Endodermal cell (in vitro differentiated cells): ENCODE measurements around the gene CARMIL3. TPM values are rescaled to one million over a fixed set of nuclear protein-coding genes. Genes with fewer than 3 reads are reported as not detected.

Source experiments
- DNase-seq: peaks from one replicate; pipeline ENCODE4 v3.0.0-alpha.2; 2017
- H3K27ac ChIP-seq: 2 replicates; pipeline ENCODE4 v1.5.1; 2013; ENCODE audit warnings: mild to moderate bottlenecking, low read depth, low read length, moderate library complexity
- H3K27me3 ChIP-seq: 2 replicates; pipeline ENCODE4 v1.6.1; 2013; ENCODE audit warnings: mild to moderate bottlenecking, low read length, moderate library complexity; ENCODE audit not compliant: insufficient read depth, control insufficient read depth, poor library complexity, severe bottlenecking
- H3K36me3 ChIP-seq: 2 replicates; pipeline ENCODE4 v1.7.0; 2013; ENCODE audit warnings: mild to moderate bottlenecking, low read length, moderate library complexity; ENCODE audit not compliant: control insufficient read depth, insufficient read depth
- H3K4me1 ChIP-seq: one replicate; pipeline ENCODE4 v1.7.0; 2013; ENCODE audit warnings: low read length; ENCODE audit not compliant: control insufficient read depth, insufficient read depth
- H3K4me3 ChIP-seq: 2 replicates; pipeline ENCODE4 v1.5.1; 2013; ENCODE audit warnings: mild to moderate bottlenecking, low read length, moderate library complexity
- H3K9ac ChIP-seq: 2 replicates; pipeline ENCODE4 v1.6.1; 2013; ENCODE audit warnings: mild to moderate bottlenecking, low read length, moderate library complexity; ENCODE audit not compliant: poor library complexity, severe bottlenecking; ENCODE audit errors: extremely low read depth
- H3K9me3 ChIP-seq: 2 replicates; pipeline ENCODE4 v1.6.1; 2013; ENCODE audit warnings: mild to moderate bottlenecking, low read length, moderate library complexity; ENCODE audit not compliant: control insufficient read depth
- H3K27ac Mint-ChIP-seq: 2 replicates; pipeline ENCODE4 v1.8.0; 2020; ENCODE audit warnings: mixed read lengths
- H3K27me3 Mint-ChIP-seq: 2 replicates; pipeline ENCODE4 v1.8.0; 2021; ENCODE audit warnings: mild to moderate bottlenecking, mixed read lengths; ENCODE audit not compliant: insufficient read depth
- H3K36me3 Mint-ChIP-seq: 2 replicates; pipeline ENCODE4 v1.8.0; 2020; ENCODE audit warnings: low read depth, mixed read lengths
- H3K4me1 Mint-ChIP-seq: 2 replicates; pipeline ENCODE4 v1.8.0; 2020; ENCODE audit warnings: mixed read lengths
- H3K4me3 Mint-ChIP-seq: 2 replicates; pipeline ENCODE4 v1.8.0; 2020; ENCODE audit warnings: mild to moderate bottlenecking, moderate library complexity, mixed read lengths
- H3K9me3 Mint-ChIP-seq: 2 replicates; pipeline ENCODE4 v1.8.0; 2020; ENCODE audit warnings: mild to moderate bottlenecking, mixed read lengths
- WGBS, 2 experiments: methylation state at CpG; one replicate each; pipeline versions ENCODE4 v1.1.5 to v1.1.7; 2013; ENCODE audit warnings: missing lambda C conversion rate in 2 of 2, mixed read lengths in 1 of 2; ENCODE audit not compliant: insufficient coverage in 1 of 2, insufficient read length in 1 of 2; 5-methylcytosine and 5-hydroxymethylcytosine counted together
- total RNA-seq, 2 donors: library from RNA; stranded (reverse); fragmentation: NEBNext Ultra II Directional in 1 of 2; extraction: Animal tissue kit (Norgen Biotek cat#: 25700) in 1 of 2; gene quantifications; 2 replicates in 1 of 2; 3 replicates in 1 of 2; pipeline ENCODE4 v1.2.1, GENCODE V29; 2021
- TF ChIP-seq, protein P1 (sequence below): fragments of 200-600 bp; sonication (generic); conservative IDR thresholded peaks from 2 replicates; pipeline ENCODE4 v1.5.0; 2021; ENCODE audit warnings: antibody characterized with exemption, mild to moderate bottlenecking

Gene CARMIL3
- total RNA-seq, 2 donors from 2014 or later: 2.1 to 4.4 TPM

DNA sequence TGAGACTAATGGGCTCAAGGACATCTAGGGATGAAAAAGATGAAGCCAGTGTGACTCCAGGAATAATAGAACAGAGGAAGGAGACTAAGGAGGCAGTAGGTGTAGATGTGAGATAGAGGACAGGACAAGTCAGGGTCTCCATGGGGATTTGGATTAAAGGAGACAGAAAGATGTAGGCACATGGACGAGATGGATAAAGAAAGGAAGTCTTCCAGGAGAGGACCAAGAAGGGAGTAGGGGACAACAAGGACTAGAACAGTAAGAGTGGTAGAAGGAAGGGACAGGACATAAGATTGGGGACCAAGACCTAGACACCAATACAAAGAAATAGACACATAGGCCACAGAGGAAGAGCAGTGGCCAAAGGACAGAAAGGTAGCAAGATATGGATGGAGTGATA is 35.2 kb downstream of the CARMIL3 start:
- H3K4me3 Mint-ChIP-seq: no peak overlapping the region
- H3K27ac Mint-ChIP-seq: no peak overlapping the region
- 90 to 100% methylated on average over 1 of the region's 1 CpG for WGBS, 2 experiments
- Histone ChIP-seq H3K27me3 (peaks cover 27% of the 10 kb centered on the region), H3K9ac (no peak overlapping the region), H3K36me3 (no peaks in the 10 kb centered on the region), H3K9me3 (no peaks in the 10 kb centered on the region), H3K27ac (no peak overlapping the region), H3K4me1 (peaks cover 16% of the 10 kb centered on the region), H3K4me3 (peak overlapping the region; percentile 30)
- H3K4me1 Mint-ChIP-seq: peaks cover 37% of the 10 kb centered on the region
- no peak for DNase-seq
- peaks cover 24% of the 10 kb centered on the region for H3K27me3 Mint-ChIP-seq
- no peaks in the 10 kb centered on the region for H3K9me3 Mint-ChIP-seq
- no peaks in the 10 kb centered on the region for H3K36me3 Mint-ChIP-seq
- TF ChIP-seq, protein P1, sequence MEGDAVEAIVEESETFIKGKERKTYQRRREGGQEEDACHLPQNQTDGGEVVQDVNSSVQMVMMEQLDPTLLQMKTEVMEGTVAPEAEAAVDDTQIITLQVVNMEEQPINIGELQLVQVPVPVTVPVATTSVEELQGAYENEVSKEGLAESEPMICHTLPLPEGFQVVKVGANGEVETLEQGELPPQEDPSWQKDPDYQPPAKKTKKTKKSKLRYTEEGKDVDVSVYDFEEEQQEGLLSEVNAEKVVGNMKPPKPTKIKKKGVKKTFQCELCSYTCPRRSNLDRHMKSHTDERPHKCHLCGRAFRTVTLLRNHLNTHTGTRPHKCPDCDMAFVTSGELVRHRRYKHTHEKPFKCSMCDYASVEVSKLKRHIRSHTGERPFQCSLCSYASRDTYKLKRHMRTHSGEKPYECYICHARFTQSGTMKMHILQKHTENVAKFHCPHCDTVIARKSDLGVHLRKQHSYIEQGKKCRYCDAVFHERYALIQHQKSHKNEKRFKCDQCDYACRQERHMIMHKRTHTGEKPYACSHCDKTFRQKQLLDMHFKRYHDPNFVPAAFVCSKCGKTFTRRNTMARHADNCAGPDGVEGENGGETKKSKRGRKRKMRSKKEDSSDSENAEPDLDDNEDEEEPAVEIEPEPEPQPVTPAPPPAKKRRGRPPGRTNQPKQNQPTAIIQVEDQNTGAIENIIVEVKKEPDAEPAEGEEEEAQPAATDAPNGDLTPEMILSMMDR: no peak

DNA sequence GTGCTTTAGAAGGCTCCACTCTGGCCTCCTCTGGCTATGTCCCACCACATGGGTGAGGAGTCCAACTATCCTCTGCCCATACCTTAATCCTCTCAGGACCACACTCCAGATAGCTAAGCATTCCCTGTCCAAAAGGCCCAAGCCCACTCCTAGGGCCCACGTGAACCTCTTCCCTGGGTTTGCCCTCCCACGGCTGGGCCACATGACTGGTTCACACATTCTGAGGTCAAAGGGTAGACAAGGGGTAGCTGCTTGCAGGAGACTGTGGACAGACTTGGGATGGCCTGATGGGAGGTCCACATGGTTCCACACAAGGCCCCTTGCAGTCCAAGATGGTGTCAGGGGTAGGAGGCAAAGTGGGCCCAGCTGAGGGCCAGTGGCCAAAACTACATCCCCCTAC is 36.3 kb downstream of the CARMIL3 start:
- H3K4me3 Mint-ChIP-seq: no peak overlapping the region
- H3K9ac ChIP-seq: no peak overlapping the region
- H3K9me3 ChIP-seq: no peaks in the 10 kb centered on the region
- no peak for DNase-seq
- TF ChIP-seq, protein P1: no peak
- H3K36me3 ChIP-seq: no peaks in the 10 kb centered on the region
- H3K4me1 ChIP-seq: peaks cover 13% of the 10 kb centered on the region
- no peaks in the 10 kb centered on the region for H3K36me3 Mint-ChIP-seq
- H3K27me3 Mint-ChIP-seq: peaks cover 22% of the 10 kb centered on the region
- peaks cover 16% of the 10 kb centered on the region for H3K27me3 ChIP-seq
- no peaks in the 10 kb centered on the region for H3K9me3 Mint-ChIP-seq
- peaks cover 39% of the 10 kb centered on the region for H3K4me1 Mint-ChIP-seq
- 91 to 100% methylated on average over 1 to 2 of the region's 2 CpGs for WGBS, 2 experiments
- no peak overlapping the region for H3K27ac ChIP-seq
- no peak overlapping the region for H3K4me3 ChIP-seq
- no peak overlapping the region for H3K27ac Mint-ChIP-seq

DNA sequence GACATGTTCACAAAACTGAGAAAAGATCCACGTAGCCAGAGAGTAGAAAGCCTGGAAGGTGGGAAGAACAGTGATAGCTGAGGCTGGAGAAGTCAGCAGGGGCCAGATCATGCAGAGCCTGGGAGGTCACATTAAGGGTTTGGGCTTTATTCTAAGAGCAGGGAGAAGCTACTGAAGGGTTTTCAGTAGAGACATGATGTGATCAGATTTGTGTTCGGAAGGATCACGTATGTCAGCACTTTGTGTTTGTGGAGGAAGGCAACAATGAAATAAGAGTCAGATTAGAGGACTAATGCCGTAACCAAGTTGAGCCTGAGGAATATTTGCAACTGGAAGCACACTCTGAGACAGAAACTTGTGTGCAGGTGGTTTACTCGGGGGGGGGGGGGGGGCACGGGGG is 38.1 kb downstream of the CARMIL3 start:
- Mint-ChIP-seq H3K27me3 (peaks cover 15% of the 10 kb centered on the region), H3K9me3 (no peaks in the 10 kb centered on the region), H3K36me3 (no peaks in the 10 kb centered on the region), H3K27ac (no peak overlapping the region), H3K4me1 (peaks cover 43% of the 10 kb centered on the region), H3K4me3 (no peak overlapping the region)
- Histone ChIP-seq H3K4me3 (no peak overlapping the region), H3K36me3 (no peaks in the 10 kb centered on the region), H3K9me3 (no peaks in the 10 kb centered on the region), H3K27me3 (no peaks in the 10 kb centered on the region), H3K9ac (no peak overlapping the region), H3K27ac (no peak overlapping the region), H3K4me1 (peaks cover 13% of the 10 kb centered on the region)
- 91 to 100% methylated on average over 4 of the region's 6 CpGs for WGBS, 2 experiments
- no peak for DNase-seq
- TF ChIP-seq, protein P1: no peak
